HCT116 (cell line): ENCODE measurements around the gene APBB2. TPM values are rescaled to one million over a fixed set of nuclear protein-coding genes. Genes with fewer than 3 reads are reported as not detected.

Experiments used
- ATAC-seq: fragments of 200-7000 bp; cut with Tn5 transposase; 2 replicates; pipeline ENCODE4 v1.9.1; 2020; ENCODE audit warnings: mild to moderate bottlenecking, moderate library complexity
- BruUV-seq: library from RNA; stranded (reverse); fragments of 400-500 nt; replicated peaks from 2 replicates; lab custom pipeline; 2021; lab: Mats Ljungman, UMichigan
- CTCF ChIA-PET: fragments of 300-600 bp; sonication (Branson Sonifier 250); formaldehyde crosslinking; loops from one replicate; lab custom pipeline; 2021; ENCODE audit warnings: antibody characterized with exemption; lab: Charles Lee
- POLR2A ChIA-PET: fragments of 300-600, 350-600 bp; sonication (Branson Sonifier 250); formaldehyde crosslinking; loops from one replicate; lab custom pipeline; 2021; ENCODE audit warnings: antibody characterized with exemption; lab: Charles Lee
- RAD21 ChIA-PET, 2 experiments: fragments of 300-600 bp; sonication (Branson Sonifier 250); formaldehyde crosslinking; loops; one replicate each; lab custom pipeline; 2023; ENCODE audit warnings: low total read pairs in 2 of 2; ENCODE audit not compliant: uncharacterized antibody in 2 of 2, unreplicated experiment in 2 of 2, low non-redundant PET in 1 of 2; lab: Charles Lee
- DNase-seq: peaks from one replicate; pipeline ENCODE4 v3.0.0-alpha.2; 2010; ENCODE audit warnings: low read depth, low spot score
- H2AFZ ChIP-seq: fragments of 200-600 bp; shearing (Covaris generic), sonication (generic); 2 replicates; pipeline ENCODE4 v1.6.1; 2017; ENCODE audit warnings: low read depth, mixed run types, mixed read lengths, antibody characterized with exemption, low read length; ENCODE audit not compliant: poor library complexity, severe bottlenecking
- H3K27ac ChIP-seq: 2 replicates; pipeline ENCODE4 v1.5.1; 2012; ENCODE audit warnings: low read depth, low read length
- H3K27me3 ChIP-seq: fragments of 200-600 bp; sonication (generic); 2 replicates; pipeline ENCODE4 v1.6.1; 2016; ENCODE audit warnings: mixed run types, low read length, mixed read lengths; ENCODE audit not compliant: insufficient read depth
- H3K36me3 ChIP-seq, 2 experiments: fragments of 200-500 bp in 1 of 2; fragments of 200-600 bp in 1 of 2; sonication (Bioruptor generic) in 1 of 2; sonication (generic) in 1 of 2; 2 replicates each; pipeline versions ENCODE4 v1.5.1 to v1.6.1; 2014 to 2016; ENCODE audit warnings: low read length in 2 of 2, inconsistent platforms in 1 of 2, mixed read lengths in 1 of 2, mixed run types in 1 of 2; ENCODE audit not compliant: insufficient read depth in 2 of 2, control insufficient read depth in 1 of 2
- H3K4me1 ChIP-seq, 2 experiments: fragments of 200-600 bp in 1 of 2; sonication (generic) in 1 of 2; 2 replicates each; pipeline versions ENCODE4 v1.5.1 to v1.6.1; 2012 to 2017; ENCODE audit warnings: low read length in 2 of 2, inconsistent platforms in 1 of 2, mild to moderate bottlenecking in 1 of 2, mixed read lengths in 1 of 2, mixed run types in 1 of 2, moderate library complexity in 1 of 2; ENCODE audit not compliant: insufficient read depth in 2 of 2, control insufficient read depth in 1 of 2
- H3K4me2 ChIP-seq: fragments of 200-600 bp; sonication (generic); 2 replicates; pipeline ENCODE4 v1.6.1; 2017; ENCODE audit warnings: mixed run types, low read length, mixed read lengths
- H3K4me3 ChIP-seq, 2 experiments: fragments of 200-600 bp in 1 of 2; sonication (generic) in 1 of 2; replicated peaks in 1 of 2; 2 replicates each; pipeline ENCODE4 v1.5.1; 2011 to 2016; ENCODE audit warnings: low read length in 2 of 2, control low read depth in 1 of 2, low read depth in 1 of 2, mild to moderate bottlenecking in 1 of 2, mixed read lengths in 1 of 2, mixed run types in 1 of 2
- H3K79me2 ChIP-seq: fragments of 200-600 bp; sonication (generic); 2 replicates; pipeline ENCODE4 v1.6.1; 2017; ENCODE audit warnings: mild to moderate bottlenecking, mixed run types, low read length, moderate library complexity, mixed read lengths; ENCODE audit not compliant: insufficient read depth
- H3K9ac ChIP-seq: fragments of 200-600 bp; sonication (generic); 2 replicates; pipeline ENCODE4 v1.6.1; 2016; ENCODE audit warnings: low read length, mixed read lengths
- H3K9me2 ChIP-seq: fragments of 200-600 bp; sonication (generic), shearing (Covaris generic); 2 replicates; pipeline ENCODE4 v1.6.1; 2017; ENCODE audit warnings: mixed run types, mild to moderate bottlenecking, moderate library complexity; ENCODE audit not compliant: insufficient read depth
- H3K9me3 ChIP-seq, 2 experiments: fragments of 200-500 bp in 1 of 2; fragments of 200-600 bp in 1 of 2; sonication (Bioruptor generic) in 1 of 2; sonication (generic) in 1 of 2; 2 replicates each; pipeline ENCODE4 v1.6.1; 2014 to 2017; ENCODE audit warnings: low read length in 2 of 2, mixed read lengths in 2 of 2, inconsistent platforms in 1 of 2, low read depth in 1 of 2, mild to moderate bottlenecking in 1 of 2, mixed run types in 1 of 2, moderate library complexity in 1 of 2; ENCODE audit not compliant: control insufficient read depth in 1 of 2, insufficient read depth in 1 of 2
- H4K20me1 ChIP-seq: fragments of 200-600 bp; sonication (generic), shearing (Covaris generic); 2 replicates; pipeline ENCODE4 v1.6.1; 2017; ENCODE audit warnings: mixed run types, mild to moderate bottlenecking, moderate library complexity; ENCODE audit not compliant: insufficient read depth
- CEBPB ChIP-seq: IDR thresholded peaks from 2 replicates; pipeline ENCODE4 v1.6.1; 2012; ENCODE audit warnings: low read depth
- CTCF ChIP-seq, 3 experiments: fragments of 200-600 bp in 1 of 3; sonication (generic) in 1 of 3; IDR thresholded peaks in 2 of 3; conservative IDR thresholded peaks in 1 of 3; 2 replicates each; pipeline ENCODE4 v1.5.1; 2012 to 2017; ENCODE audit warnings: low read depth in 2 of 3, low read length in 2 of 3, antibody characterized with exemption in 1 of 3, borderline replicate concordance in 1 of 3, control low read depth in 1 of 3, mild to moderate bottlenecking in 1 of 3, mixed read lengths in 1 of 3, mixed run types in 1 of 3, moderate library complexity in 1 of 3; ENCODE audit not compliant: insufficient read depth in 1 of 3
- ELF1 ChIP-seq: IDR thresholded peaks from 2 replicates; pipeline ENCODE4 v1.6.1; 2012; ENCODE audit warnings: low read depth, borderline replicate concordance
- EZH2 ChIP-seq: fragments of 200-600 bp; sonication (generic); IDR thresholded peaks from 2 replicates; pipeline ENCODE4 v1.6.1; 2017; ENCODE audit warnings: antibody characterized with exemption, mixed run types
- EZH2phosphoT487 ChIP-seq: fragments of 200-600 bp; IDR thresholded peaks from 2 replicates; pipeline ENCODE4 v1.6.1; 2018; ENCODE audit warnings: antibody characterized with exemption, borderline replicate concordance
- FOSL1 ChIP-seq: IDR thresholded peaks from 2 replicates; pipeline ENCODE4 v1.6.1; 2012; ENCODE audit warnings: low read depth
- JUND ChIP-seq: IDR thresholded peaks from 2 replicates; pipeline ENCODE4 v1.6.1; 2012
- MAX ChIP-seq: IDR thresholded peaks from 2 replicates; pipeline ENCODE4 v1.6.1; 2012
- POLR2AphosphoS5 ChIP-seq: IDR thresholded peaks from 2 replicates; pipeline ENCODE4 v1.6.1; 2011; ENCODE audit warnings: mild to moderate bottlenecking, low read depth, low read length, moderate library complexity
- RAD21 ChIP-seq: IDR thresholded peaks from 2 replicates; pipeline ENCODE4 v1.6.1; 2012; ENCODE audit warnings: low read depth, mild to moderate bottlenecking
- REST ChIP-seq: IDR thresholded peaks from 2 replicates; pipeline ENCODE4 v1.6.1; 2012; ENCODE audit warnings: low read depth
- SIN3A ChIP-seq: IDR thresholded peaks from 2 replicates; pipeline ENCODE4 v1.6.1; 2012; ENCODE audit warnings: low read depth
- SP1 ChIP-seq: IDR thresholded peaks from 2 replicates; pipeline ENCODE4 v1.6.1; 2012; ENCODE audit warnings: low read depth
- SRF ChIP-seq: IDR thresholded peaks from 2 replicates; pipeline ENCODE4 v1.6.1; 2012; ENCODE audit warnings: low read depth
- YY1 ChIP-seq: IDR thresholded peaks from 2 replicates; pipeline ENCODE4 v1.6.1; 2011; ENCODE audit warnings: low read length, low read depth, moderate library complexity, mild to moderate bottlenecking; ENCODE audit not compliant: insufficient replicate concordance; ENCODE audit errors: extremely low read depth
- ZBTB33 ChIP-seq: IDR thresholded peaks from 2 replicates; pipeline ENCODE4 v1.6.1; 2011; ENCODE audit warnings: mild to moderate bottlenecking, low read length, moderate library complexity; ENCODE audit not compliant: insufficient replicate concordance; ENCODE audit errors: extremely low read depth
- ZFX ChIP-seq: fragments of 450-650 bp; IDR thresholded peaks from 2 replicates; pipeline ENCODE4 v1.6.1; 2017
- intact Hi-C: fragments of 100-400 bp; cut with micrococcal nuclease; formaldehyde crosslinking; loops from 2 replicates; pipeline ENCODE4 v1.10.0; 2022
- total RNA-seq: library from RNA; stranded (reverse); gene quantifications from one replicate; pipeline ENCODE4 v1.2.1, GENCODE V29; 2021; ENCODE audit not compliant: unreplicated experiment

The APBB2 gene
- total RNA-seq, 1 experiment from 2014 or later, result 72.5 TPM

- H3K36me3 ChIP-seq, result no peaks in the 10 kb centered on the region
- H3K9me2 ChIP-seq, result no peaks in the 10 kb centered on the region
- TF ChIP-seq SRF, result no peak
- no peak for TF ChIP-seq ELF1
- no peak for TF ChIP-seq RAD21
- no peak for TF ChIP-seq POLR2AphosphoS5
- no peak for TF ChIP-seq CEBPB
- TF ChIP-seq MAX, result no peak
- no peak for TF ChIP-seq FOSL1
- TF ChIP-seq JUND, result no peak
- TF ChIP-seq ZFX, result no peak
- TF ChIP-seq EZH2, result no peak
- TF ChIP-seq REST, result no peak
- no peak for TF ChIP-seq SIN3A
- no peak for TF ChIP-seq ZBTB33
- no peak for TF ChIP-seq EZH2phosphoT487
- TF ChIP-seq CTCF (IDR thresholded peaks at IDR 0.05 in 2 of 3, conservative IDR thresholded peaks at IDR 0.05 in 1 of 3; ENCODE audit: borderline replicate concordance in 1 of 3, insufficient read depth in 1 of 3, low read depth in 2 of 3, low read length in 2 of 3), result no peak
- no peak for TF ChIP-seq SP1
- TF ChIP-seq YY1, result no peak
- ATAC-seq (no peak), DNase-seq (no peak)
- H3K4me2 ChIP-seq, result no peak overlapping the region
- intact Hi-C loops, result no loop called here
- ChIA-PET RAD21 (interaction anchor here in 1 of 2 experiments (0.7 kb wide), 1 partner anchor 372 kb away, joined by 3 read pairs; no protein-coding TSS in a partner anchor), CTCF (no interaction called here), POLR2A (no interaction called here)
- H3K4me3 ChIP-seq, result no peak overlapping the region
- no peaks in the 10 kb centered on the region for H3K79me2 ChIP-seq
- no peaks in the 10 kb centered on the region for H3K27me3 ChIP-seq
- no peaks in the 10 kb centered on the region for H3K9me3 ChIP-seq
- no peak overlapping the region for H3K9ac ChIP-seq
- no peak overlapping the region for H2AFZ ChIP-seq
- peaks cover 0 to 4% of the 10 kb centered on the region in 2 experiments; a peak in 1 of 4 replicates for H3K4me1 ChIP-seq
- BruUV-seq, result no TSS peak
- H4K20me1 ChIP-seq, result no peaks in the 10 kb centered on the region; the same call in 1 of the 2 replicates
- H3K27ac ChIP-seq, result no peak overlapping the region
Observed at GRCh38 chr4:40846532-40846931, 367.8 kb downstream of the APBB2 start.
